DMS114 treated with DMSO at 0.1 percent for 48 hours (cell line): ENCODE measurements around the gene C16orf46.

ENCODE experiments used
- DNase-seq: peaks from one replicate; lab custom pipeline; 2025; ENCODE audit not compliant: unreplicated experiment; lab: John Stamatoyannopoulos, UW

The C16orf46 gene

GRCh38 chr16:81018496-81018895 lies 58.5 kb downstream of the C16orf46 start:
- DNase-seq, result no peak

- no peak for DNase-seq
These were observed 62.4 kb downstream of the C16orf46 start for GRCh38 chr16:81014672-81015071.

GRCh38 chr16:81012974-81013373 lies 64.1 kb downstream of the C16orf46 start:
- no peak for DNase-seq
